HepG2 (cell line): ENCODE results near the gene CSNK1D. TPM values are rescaled to one million over a fixed set of nuclear protein-coding genes. Genes with fewer than 3 reads are reported as not detected.

ENCODE experiments used
- ARHGAP35 ChIP-seq: sonication (generic); formaldehyde crosslinking; IDR thresholded peaks from 2 replicates; pipeline ENCODE4 v1.9.0; 2022; ENCODE audit warnings: mild to moderate bottlenecking, inconsistent platforms, moderate library complexity, missing genetic modification reagents, borderline replicate concordance
- CREB1 ChIP-seq, 2 experiments: fragments of 450-650 bp in 1 of 2; IDR thresholded peaks; 2 replicates each; pipeline ENCODE4 v1.6.1; 2016 to 2017; ENCODE audit warnings: control low read depth in 1 of 2, mild to moderate bottlenecking in 1 of 2, missing compliant biosample characterization in 1 of 2, missing genetic modification characterization in 1 of 2
- CTCF ChIP-seq: sonication (generic); formaldehyde crosslinking; IDR thresholded peaks from 2 replicates; pipeline ENCODE4 v1.5.0; 2020; ENCODE audit warnings: mild to moderate bottlenecking, missing genetic modification reagents, moderate library complexity
- FOSL2 ChIP-seq: sonication (generic); formaldehyde crosslinking; IDR thresholded peaks from 2 replicates; pipeline ENCODE4 v1.4.0; 2020; ENCODE audit warnings: missing genetic modification reagents
- HNF1A ChIP-seq, 2 experiments: sonication (generic) in 1 of 2; formaldehyde crosslinking in 1 of 2; IDR thresholded peaks; 2 replicates each; pipeline versions ENCODE4 v1.4.0 to v1.6.1; 2016 to 2020; ENCODE audit warnings: borderline replicate concordance in 1 of 2, low read depth in 1 of 2, mild to moderate bottlenecking in 1 of 2, missing genetic modification reagents in 1 of 2
- KAT8 ChIP-seq: IDR thresholded peaks from 2 replicates; pipeline ENCODE4 v1.6.1; 2016; ENCODE audit warnings: missing genetic modification reagents, missing compliant biosample characterization
- MXI1 ChIP-seq: IDR thresholded peaks from 3 replicates; pipeline ENCODE4 v1.6.1; 2012; ENCODE audit warnings: low read depth, low read length, inconsistent platforms, borderline replicate concordance
- RBM39 ChIP-seq: fragments of 200-400 bp; formaldehyde crosslinking; IDR thresholded peaks from one replicate; pipeline ENCODE4 v1.6.1; 2018; ENCODE audit warnings: antibody characterized with exemption, mild to moderate bottlenecking, low read depth, low read length; ENCODE audit not compliant: poor library complexity, severe bottlenecking
- SALL2 ChIP-seq: sonication (generic); formaldehyde crosslinking; IDR thresholded peaks from 2 replicates; pipeline ENCODE4 v1.8.1; 2023; ENCODE audit warnings: mild to moderate bottlenecking, missing genetic modification reagents, inconsistent platforms
- SNRNP70 ChIP-seq: fragments of 200-400 bp; formaldehyde crosslinking; IDR thresholded peaks from 2 replicates; pipeline ENCODE4 v1.6.1; 2017; ENCODE audit warnings: mild to moderate bottlenecking, low read depth, low read length, moderate library complexity
- TP53 ChIP-seq: sonication (generic); formaldehyde crosslinking; conservative IDR thresholded peaks from 2 replicates; pipeline ENCODE4 v1.4.0; 2020; ENCODE audit warnings: missing genetic modification reagents
- ZFP36L2 ChIP-seq: sonication (generic); formaldehyde crosslinking; IDR thresholded peaks from 2 replicates; pipeline ENCODE4 v1.4.0; 2020; ENCODE audit warnings: missing genetic modification reagents
- ZNF354B ChIP-seq: sonication (generic); formaldehyde crosslinking; IDR thresholded peaks from 2 replicates; pipeline ENCODE4 v1.8.0; 2022; ENCODE audit warnings: mild to moderate bottlenecking, missing genetic modification reagents
- ZNF768 ChIP-seq: sonication (generic); formaldehyde crosslinking; IDR thresholded peaks from 2 replicates; pipeline ENCODE4 v1.4.0; 2020; ENCODE audit warnings: missing genetic modification reagents
- polyA plus RNA-seq, 8 experiments: library from polyadenylated mRNA; depleted of rRNA in 3 of 8; stranded (reverse) in 7 of 8; unstranded in 1 of 8; fragments of >200 nt; fragmentation: Illumina TruSeq in 4 of 8; extraction: Trizol in 4 of 8; gene quantifications; 2 replicates each; pipeline versions ENCODE4 v1.2.1 to v1.2.3, GENCODE V29; 2011 to 2016; ENCODE audit warnings: low read depth in 4 of 8, missing spikeins in 1 of 8, mixed read lengths in 1 of 8; ENCODE audit not compliant: insufficient read depth in 1 of 8
- total RNA-seq, 5 experiments: library from RNA; depleted of rRNA; stranded (reverse); fragments of >200 nt; fragmentation: Illumina TruSeq; extraction: Trizol; gene quantifications; 2 replicates each; pipeline ENCODE4 v1.2.3, GENCODE V29; 2016; ENCODE audit warnings: low read depth in 1 of 5
- TF ChIP-seq, protein P1 (sequence below): sonication (generic); formaldehyde crosslinking; IDR thresholded peaks from 2 replicates; pipeline ENCODE4 v1.9.0; 2022; ENCODE audit warnings: missing genetic modification reagents, mild to moderate bottlenecking, borderline replicate concordance
- TF ChIP-seq, protein P2 (sequence below): sonication (generic); formaldehyde crosslinking; IDR thresholded peaks from 2 replicates; pipeline ENCODE4 v1.8.1; 2022; ENCODE audit warnings: mild to moderate bottlenecking, missing genetic modification reagents
- TF ChIP-seq, protein P3 (sequence below): sonication (generic); formaldehyde crosslinking; IDR thresholded peaks from 2 replicates; pipeline ENCODE4 v1.8.1; 2023; ENCODE audit warnings: mild to moderate bottlenecking, inconsistent platforms, moderate library complexity, missing genetic modification reagents, borderline replicate concordance

CSNK1D gene
- total and polyA plus RNA-seq, 2 of the 13 experiments (the other 11 are each of a cell fraction or from before 2014, with no cell fraction given): 31.5 to 128 TPM

DNA sequence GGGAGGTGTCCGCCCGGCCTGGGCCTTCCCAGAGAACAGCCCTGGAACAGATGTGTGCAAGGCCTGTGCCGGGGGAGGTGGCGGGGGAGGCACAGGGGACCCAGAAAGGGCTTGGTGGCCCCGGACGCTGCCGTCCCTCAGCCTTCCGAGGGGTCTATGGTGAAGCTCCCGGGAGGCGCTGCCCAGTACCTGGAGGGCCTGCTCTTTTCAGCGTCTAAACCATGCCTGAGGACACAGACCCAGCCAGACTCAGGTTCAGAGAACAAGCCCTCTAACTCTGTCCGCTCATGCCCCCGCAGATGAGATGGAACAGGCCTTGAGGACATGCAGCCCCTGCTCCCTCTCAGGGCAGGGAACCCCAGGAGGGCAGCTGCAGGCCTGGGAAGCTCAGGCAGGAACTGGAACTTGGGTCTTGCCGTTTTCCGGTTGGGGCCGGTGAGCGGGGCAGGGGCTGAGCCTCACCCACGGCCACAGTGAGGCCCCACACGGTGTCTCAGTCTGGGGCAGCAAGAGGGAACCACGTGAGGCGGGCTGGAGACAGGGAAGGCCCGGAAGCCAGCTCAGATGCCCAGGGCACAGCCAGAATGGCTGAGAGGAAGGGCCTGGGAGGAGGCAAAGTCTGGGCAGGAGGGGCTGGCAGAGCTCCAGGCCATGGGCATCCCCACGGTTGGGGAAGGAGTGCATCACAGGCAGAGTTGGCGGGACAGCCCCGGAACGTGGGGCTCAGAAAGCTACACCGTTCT is 32.1 kb downstream of the CSNK1D start (continued):
- TF ChIP-seq, protein P1, sequence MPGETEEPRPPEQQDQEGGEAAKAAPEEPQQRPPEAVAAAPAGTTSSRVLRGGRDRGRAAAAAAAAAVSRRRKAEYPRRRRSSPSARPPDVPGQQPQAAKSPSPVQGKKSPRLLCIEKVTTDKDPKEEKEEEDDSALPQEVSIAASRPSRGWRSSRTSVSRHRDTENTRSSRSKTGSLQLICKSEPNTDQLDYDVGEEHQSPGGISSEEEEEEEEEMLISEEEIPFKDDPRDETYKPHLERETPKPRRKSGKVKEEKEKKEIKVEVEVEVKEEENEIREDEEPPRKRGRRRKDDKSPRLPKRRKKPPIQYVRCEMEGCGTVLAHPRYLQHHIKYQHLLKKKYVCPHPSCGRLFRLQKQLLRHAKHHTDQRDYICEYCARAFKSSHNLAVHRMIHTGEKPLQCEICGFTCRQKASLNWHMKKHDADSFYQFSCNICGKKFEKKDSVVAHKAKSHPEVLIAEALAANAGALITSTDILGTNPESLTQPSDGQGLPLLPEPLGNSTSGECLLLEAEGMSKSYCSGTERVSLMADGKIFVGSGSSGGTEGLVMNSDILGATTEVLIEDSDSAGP: peak; percentile 64
- no peak for TF ChIP-seq FOSL2 (CRISPR knock-in tag)
- TF ChIP-seq TP53 (CRISPR knock-in tag): peak; percentile 85; the same call in 1 of the 2 replicates
- no peak for TF ChIP-seq CREB1 (IDR thresholded peaks at IDR 0.05)
- TF ChIP-seq CREB1 (CRISPR knock-in tag; IDR thresholded peaks at IDR 0.05): no peak
- no peak for TF ChIP-seq SNRNP70
- peak; percentile 63; the same call in 1 of the 2 replicates for TF ChIP-seq ZNF768 (CRISPR knock-in tag)
- no peak; the same call in 1 of the 2 replicates for TF ChIP-seq SALL2
- peak; percentile 74; the same call in 1 of the 3 replicates for TF ChIP-seq MXI1
- no peak; the same call in 1 of the 2 replicates for TF ChIP-seq ZFP36L2
- no peak for TF ChIP-seq HNF1A (IDR thresholded peaks at IDR 0.05; ENCODE audit: low read depth)
- TF ChIP-seq HNF1A (CRISPR knock-in tag; IDR thresholded peaks at IDR 0.05; ENCODE audit: borderline replicate concordance): no peak; the same call in 1 of the 2 replicates
- TF ChIP-seq, protein P2, sequence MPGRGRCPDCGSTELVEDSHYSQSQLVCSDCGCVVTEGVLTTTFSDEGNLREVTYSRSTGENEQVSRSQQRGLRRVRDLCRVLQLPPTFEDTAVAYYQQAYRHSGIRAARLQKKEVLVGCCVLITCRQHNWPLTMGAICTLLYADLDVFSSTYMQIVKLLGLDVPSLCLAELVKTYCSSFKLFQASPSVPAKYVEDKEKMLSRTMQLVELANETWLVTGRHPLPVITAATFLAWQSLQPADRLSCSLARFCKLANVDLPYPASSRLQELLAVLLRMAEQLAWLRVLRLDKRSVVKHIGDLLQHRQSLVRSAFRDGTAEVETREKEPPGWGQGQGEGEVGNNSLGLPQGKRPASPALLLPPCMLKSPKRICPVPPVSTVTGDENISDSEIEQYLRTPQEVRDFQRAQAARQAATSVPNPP (CRISPR knock-in tag): no peak
- peak; percentile 73 for TF ChIP-seq KAT8 (CRISPR knock-in tag)
- TF ChIP-seq, protein P3, sequence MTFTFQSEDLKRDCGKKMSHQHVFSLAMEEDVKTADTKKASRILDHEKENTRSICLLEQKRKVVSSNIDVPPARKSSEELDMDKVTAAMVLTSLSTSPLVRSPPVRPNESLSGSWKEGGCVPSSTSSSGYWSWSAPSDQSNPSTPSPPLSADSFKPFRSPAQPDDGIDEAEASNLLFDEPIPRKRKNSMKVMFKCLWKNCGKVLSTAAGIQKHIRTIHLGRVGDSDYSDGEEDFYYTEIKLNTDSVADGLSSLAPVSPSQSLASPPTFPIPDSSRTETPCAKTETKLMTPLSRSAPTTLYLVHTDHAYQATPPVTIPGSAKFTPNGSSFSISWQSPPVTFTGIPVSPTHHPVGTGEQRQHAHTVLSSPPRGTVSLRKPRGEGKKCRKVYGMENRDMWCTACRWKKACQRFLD (CRISPR knock-in tag): peak; percentile 58; the same call in 1 of the 2 replicates
- TF ChIP-seq CTCF (CRISPR knock-in tag): peak; percentile 15; the same call in 1 of the 2 replicates
- TF ChIP-seq RBM39: peak; percentile 89
- TF ChIP-seq ARHGAP35 (CRISPR knock-in tag): peak; percentile 89
- no peak; the same call in 1 of the 2 replicates for TF ChIP-seq ZNF354B (CRISPR knock-in tag)
